Measurements from ENCODE around the gene HPCA. TPM values are rescaled to one million over a fixed set of nuclear protein-coding genes. Genes with fewer than 3 reads are reported as not detected.

The HPCA gene
- total and polyA plus RNA-seq, 2 of the 8 experiments (the other 6 are each of a cell fraction or from before 2014, with no cell fraction given) = 0.70 to 1.4 TPM

DNA sequence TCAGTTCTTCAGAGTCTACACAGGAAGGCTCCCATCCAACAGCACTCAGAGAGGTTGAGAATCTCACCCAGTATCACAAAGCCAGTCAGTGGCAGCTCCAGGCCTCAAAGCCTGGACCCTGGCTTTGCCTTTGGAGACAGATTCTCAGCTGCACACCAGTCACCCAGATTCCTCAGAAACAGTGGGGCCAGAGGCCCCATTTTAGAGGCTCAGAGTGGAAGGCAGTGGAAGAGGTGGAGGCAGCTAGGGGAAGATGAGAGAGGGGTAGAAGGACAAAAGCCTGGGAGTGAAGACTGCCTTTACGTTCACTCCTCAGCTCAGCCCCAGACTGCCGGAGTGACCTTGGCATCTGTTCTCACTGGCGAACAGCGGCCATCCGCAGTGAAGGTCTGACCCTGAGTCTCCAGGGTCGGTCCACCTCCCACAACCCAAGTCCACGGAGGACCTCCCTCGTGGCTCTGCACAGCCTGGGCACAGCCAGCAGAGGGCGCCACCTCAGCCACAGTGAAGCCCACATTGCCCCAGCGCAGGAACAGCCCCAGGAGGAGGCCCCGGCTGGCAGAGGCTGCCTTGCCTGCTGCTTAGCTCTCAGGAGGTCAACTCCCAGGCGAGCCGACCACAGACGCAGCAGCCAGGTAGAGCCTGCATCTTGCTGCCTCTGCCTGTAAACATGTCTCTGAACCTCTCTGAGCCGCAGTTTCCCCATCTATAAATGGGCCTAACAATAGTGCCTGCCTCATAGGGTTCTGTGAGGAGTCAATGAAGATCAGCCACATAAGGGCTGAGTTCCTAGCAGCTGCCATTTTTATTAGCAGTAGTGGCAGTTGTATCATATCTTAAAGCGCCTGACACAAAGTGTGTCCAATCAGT is 9.7 kb upstream of the HPCA start (continued):
- TF ChIP-seq RAD21 (IDR thresholded peaks at IDR 0.05 in 1 of 2, conservative IDR thresholded peaks at IDR 0.05 in 1 of 2; ENCODE audit: low read depth in 2 of 2, low read length in 2 of 2) (peak; percentile 62 to 75), EGR1 (IDR thresholded peaks at IDR 0.05; ENCODE audit: borderline replicate concordance, low read depth, low read length) (no peak), KDM1A (IDR thresholded peaks at IDR 0.05; ENCODE audit: borderline replicate concordance, low read length) (peak; percentile 67; the same call in 1 of the 2 replicates), EP300 (IDR thresholded peaks at IDR 0.05; ENCODE audit: borderline replicate concordance in 1 of 2, low read depth in 2 of 2, low read length in 2 of 2) (no peak), ASH2L (IDR thresholded peaks at IDR 0.05; ENCODE audit: low read length) (no peak), HDAC2 (IDR thresholded peaks at IDR 0.05; ENCODE audit: borderline replicate concordance in 1 of 2, low read depth in 2 of 2, low read length in 2 of 2) (peak in 1 of 2 experiments; percentile 70; a peak in 1 of 4 replicates), SUZ12 (IDR thresholded peaks at IDR 0.05; ENCODE audit: low read length) (peak; percentile 40; the same call in 1 of the 2 replicates)
- TF ChIP-seq, protein P1, sequence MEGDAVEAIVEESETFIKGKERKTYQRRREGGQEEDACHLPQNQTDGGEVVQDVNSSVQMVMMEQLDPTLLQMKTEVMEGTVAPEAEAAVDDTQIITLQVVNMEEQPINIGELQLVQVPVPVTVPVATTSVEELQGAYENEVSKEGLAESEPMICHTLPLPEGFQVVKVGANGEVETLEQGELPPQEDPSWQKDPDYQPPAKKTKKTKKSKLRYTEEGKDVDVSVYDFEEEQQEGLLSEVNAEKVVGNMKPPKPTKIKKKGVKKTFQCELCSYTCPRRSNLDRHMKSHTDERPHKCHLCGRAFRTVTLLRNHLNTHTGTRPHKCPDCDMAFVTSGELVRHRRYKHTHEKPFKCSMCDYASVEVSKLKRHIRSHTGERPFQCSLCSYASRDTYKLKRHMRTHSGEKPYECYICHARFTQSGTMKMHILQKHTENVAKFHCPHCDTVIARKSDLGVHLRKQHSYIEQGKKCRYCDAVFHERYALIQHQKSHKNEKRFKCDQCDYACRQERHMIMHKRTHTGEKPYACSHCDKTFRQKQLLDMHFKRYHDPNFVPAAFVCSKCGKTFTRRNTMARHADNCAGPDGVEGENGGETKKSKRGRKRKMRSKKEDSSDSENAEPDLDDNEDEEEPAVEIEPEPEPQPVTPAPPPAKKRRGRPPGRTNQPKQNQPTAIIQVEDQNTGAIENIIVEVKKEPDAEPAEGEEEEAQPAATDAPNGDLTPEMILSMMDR (IDR thresholded peaks at IDR 0.05; ENCODE audit: control extremely low read depth in 1 of 3, insufficient read depth in 1 of 3, low read depth in 1 of 3, low read length in 3 of 3) = peak; percentile 93 to 99 (median 99)
- TF ChIP-seq, protein P2, sequence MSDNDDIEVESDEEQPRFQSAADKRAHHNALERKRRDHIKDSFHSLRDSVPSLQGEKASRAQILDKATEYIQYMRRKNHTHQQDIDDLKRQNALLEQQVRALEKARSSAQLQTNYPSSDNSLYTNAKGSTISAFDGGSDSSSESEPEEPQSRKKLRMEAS (IDR thresholded peaks at IDR 0.05) = peak; percentile 76; the same call in 1 of the 2 replicates
